ENCODE results near the gene MCTP1.

DNA sequence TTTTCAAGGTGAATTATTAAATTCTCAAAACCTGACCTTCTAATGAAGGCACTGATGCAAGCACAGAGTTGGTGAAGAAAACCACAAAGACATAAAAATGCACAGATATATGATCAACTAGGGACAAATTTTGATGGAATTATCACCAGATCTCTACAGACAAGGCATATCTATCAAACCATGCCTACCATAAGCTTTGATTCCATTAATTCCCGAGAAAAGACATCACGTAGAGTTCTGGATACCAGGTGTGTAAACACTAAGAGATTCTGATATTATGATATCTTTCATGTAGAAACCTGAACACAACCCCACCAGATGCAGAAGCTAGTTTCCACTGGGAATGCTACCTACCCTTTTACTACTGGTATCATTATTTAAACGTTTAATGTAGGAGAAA lies 525.9 kb downstream of the MCTP1 start:
- no peak for TF ChIP-seq POLR2A (IDR thresholded peaks at IDR 0.05; ENCODE audit: low read depth, low read length)
- TF ChIP-seq, protein P1, sequence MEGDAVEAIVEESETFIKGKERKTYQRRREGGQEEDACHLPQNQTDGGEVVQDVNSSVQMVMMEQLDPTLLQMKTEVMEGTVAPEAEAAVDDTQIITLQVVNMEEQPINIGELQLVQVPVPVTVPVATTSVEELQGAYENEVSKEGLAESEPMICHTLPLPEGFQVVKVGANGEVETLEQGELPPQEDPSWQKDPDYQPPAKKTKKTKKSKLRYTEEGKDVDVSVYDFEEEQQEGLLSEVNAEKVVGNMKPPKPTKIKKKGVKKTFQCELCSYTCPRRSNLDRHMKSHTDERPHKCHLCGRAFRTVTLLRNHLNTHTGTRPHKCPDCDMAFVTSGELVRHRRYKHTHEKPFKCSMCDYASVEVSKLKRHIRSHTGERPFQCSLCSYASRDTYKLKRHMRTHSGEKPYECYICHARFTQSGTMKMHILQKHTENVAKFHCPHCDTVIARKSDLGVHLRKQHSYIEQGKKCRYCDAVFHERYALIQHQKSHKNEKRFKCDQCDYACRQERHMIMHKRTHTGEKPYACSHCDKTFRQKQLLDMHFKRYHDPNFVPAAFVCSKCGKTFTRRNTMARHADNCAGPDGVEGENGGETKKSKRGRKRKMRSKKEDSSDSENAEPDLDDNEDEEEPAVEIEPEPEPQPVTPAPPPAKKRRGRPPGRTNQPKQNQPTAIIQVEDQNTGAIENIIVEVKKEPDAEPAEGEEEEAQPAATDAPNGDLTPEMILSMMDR (IDR thresholded peaks at IDR 0.05 in 2 of 3, conservative IDR thresholded peaks at IDR 0.05 in 1 of 3; ENCODE audit: control insufficient read depth in 2 of 3, extremely low read depth in 1 of 3, insufficient read depth in 1 of 3, low read depth in 3 of 3, low read length in 3 of 3): no peak
- TF ChIP-seq POLR2AphosphoS5 (IDR thresholded peaks at IDR 0.05; ENCODE audit: low read length): no peak
- TF ChIP-seq YY1 (IDR thresholded peaks at IDR 0.05; ENCODE audit: low read depth, low read length): no peak
- TF ChIP-seq, protein P2, sequence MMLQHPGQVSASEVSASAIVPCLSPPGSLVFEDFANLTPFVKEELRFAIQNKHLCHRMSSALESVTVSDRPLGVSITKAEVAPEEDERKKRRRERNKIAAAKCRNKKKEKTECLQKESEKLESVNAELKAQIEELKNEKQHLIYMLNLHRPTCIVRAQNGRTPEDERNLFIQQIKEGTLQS (IDR thresholded peaks at IDR 0.05; ENCODE audit: borderline replicate concordance, extremely low read depth, low read depth, low read length): no peak
- TF ChIP-seq KDM1A (IDR thresholded peaks at IDR 0.05; ENCODE audit: borderline replicate concordance): no peak
- no peak for TF ChIP-seq PML (IDR thresholded peaks at IDR 0.05; ENCODE audit: low read length)
- TF ChIP-seq, protein P3, sequence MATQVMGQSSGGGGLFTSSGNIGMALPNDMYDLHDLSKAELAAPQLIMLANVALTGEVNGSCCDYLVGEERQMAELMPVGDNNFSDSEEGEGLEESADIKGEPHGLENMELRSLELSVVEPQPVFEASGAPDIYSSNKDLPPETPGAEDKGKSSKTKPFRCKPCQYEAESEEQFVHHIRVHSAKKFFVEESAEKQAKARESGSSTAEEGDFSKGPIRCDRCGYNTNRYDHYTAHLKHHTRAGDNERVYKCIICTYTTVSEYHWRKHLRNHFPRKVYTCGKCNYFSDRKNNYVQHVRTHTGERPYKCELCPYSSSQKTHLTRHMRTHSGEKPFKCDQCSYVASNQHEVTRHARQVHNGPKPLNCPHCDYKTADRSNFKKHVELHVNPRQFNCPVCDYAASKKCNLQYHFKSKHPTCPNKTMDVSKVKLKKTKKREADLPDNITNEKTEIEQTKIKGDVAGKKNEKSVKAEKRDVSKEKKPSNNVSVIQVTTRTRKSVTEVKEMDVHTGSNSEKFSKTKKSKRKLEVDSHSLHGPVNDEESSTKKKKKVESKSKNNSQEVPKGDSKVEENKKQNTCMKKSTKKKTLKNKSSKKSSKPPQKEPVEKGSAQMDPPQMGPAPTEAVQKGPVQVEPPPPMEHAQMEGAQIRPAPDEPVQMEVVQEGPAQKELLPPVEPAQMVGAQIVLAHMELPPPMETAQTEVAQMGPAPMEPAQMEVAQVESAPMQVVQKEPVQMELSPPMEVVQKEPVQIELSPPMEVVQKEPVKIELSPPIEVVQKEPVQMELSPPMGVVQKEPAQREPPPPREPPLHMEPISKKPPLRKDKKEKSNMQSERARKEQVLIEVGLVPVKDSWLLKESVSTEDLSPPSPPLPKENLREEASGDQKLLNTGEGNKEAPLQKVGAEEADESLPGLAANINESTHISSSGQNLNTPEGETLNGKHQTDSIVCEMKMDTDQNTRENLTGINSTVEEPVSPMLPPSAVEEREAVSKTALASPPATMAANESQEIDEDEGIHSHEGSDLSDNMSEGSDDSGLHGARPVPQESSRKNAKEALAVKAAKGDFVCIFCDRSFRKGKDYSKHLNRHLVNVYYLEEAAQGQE (IDR thresholded peaks at IDR 0.05; ENCODE audit: low read depth, low read length): no peak

Measured in GM12878 (cell line).